Measurements from ENCODE around the gene ZMIZ2. TPM values are rescaled to one million over a fixed set of nuclear protein-coding genes. Genes with fewer than 3 reads are reported as not detected.

ZMIZ2 gene
- total RNA-seq, 4 donors from 2014 or later = 12.4 to 36.0 (median 28.4) TPM

DNA sequence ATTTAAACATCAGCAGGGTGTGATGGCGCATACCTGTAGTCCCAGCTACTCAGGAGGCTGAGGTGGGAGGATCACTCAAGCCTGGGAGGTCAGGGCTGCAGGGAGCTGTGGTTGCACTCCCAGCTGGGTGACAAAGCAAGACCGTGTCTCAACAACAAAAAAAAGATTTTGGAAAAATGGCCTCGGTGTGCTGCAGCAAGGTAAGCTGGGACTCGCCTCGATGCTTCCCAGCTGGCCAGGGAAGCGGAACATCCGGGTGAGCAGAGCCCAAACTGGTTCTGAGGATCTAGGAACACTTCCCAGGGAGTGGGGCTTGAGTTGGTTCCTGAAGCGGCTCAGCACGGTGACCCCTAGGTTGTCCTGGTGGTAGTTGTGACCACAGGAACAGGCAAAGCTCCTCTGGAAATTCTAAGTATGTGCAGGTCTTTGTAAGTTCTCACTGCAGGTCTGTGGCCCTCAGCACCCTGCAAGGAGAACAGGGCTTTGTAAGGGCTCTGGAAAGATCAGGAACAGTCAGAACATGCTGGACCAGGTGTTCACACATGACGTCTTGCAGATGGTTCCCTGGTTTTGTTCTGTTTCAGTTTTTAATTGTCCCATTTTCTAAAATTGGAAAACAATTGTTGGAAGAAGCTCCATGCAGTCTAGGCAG is 38.6 kb upstream of the ZMIZ2 start:
- DNase-seq (ENCODE audit: extremely low spot score) = no peak

DNA sequence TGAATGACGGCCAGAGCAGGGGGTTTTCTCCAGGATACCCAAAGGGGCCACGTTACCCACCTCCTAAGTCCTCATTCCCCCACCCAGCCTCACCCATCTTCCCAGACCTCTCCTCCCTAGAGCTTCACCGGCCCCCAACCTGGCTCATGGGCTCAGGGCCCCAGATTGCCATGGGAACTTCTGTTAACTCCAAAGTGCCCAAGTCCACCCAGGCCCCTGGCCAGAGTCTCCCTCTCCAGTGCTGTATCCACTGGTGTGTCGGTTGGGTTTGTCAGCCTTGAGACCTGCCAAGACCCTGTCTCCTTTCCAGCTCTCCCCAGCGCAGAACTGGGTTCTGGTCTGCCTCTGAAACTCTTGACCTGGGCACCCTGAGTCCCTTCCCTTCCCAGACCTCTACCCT is 37.1 kb upstream of the ZMIZ2 start:
- H3K4me1 ChIP-seq = peaks cover 0 to 6% (median 2%) of the 10 kb centered on the region in 4 donors
- DNase-seq (ENCODE audit: extremely low spot score) = no peak
- H3K27ac ChIP-seq (replicated peaks in 1 of 4) = no peak overlapping the region
- no peaks in the 10 kb centered on the region for H3K27me3 ChIP-seq
- WGBS = 64% methylated on average over 5 of the region's 5 CpGs
- no peak overlapping the region for H3K4me3 ChIP-seq
- no peaks in the 10 kb centered on the region for H3K9me3 ChIP-seq
- H3K36me3 ChIP-seq = peaks cover 27 to 43% (median 37%) of the 10 kb centered on the region in 4 donors
- intact Hi-C loops (cut with DNase I) = no loop called here
- no peak for TF ChIP-seq POLR2A (IDR thresholded peaks at IDR 0.05; ENCODE audit: low read depth)
- TF ChIP-seq EP300 (IDR thresholded peaks at IDR 0.05) = no peak
- TF ChIP-seq, protein P1, sequence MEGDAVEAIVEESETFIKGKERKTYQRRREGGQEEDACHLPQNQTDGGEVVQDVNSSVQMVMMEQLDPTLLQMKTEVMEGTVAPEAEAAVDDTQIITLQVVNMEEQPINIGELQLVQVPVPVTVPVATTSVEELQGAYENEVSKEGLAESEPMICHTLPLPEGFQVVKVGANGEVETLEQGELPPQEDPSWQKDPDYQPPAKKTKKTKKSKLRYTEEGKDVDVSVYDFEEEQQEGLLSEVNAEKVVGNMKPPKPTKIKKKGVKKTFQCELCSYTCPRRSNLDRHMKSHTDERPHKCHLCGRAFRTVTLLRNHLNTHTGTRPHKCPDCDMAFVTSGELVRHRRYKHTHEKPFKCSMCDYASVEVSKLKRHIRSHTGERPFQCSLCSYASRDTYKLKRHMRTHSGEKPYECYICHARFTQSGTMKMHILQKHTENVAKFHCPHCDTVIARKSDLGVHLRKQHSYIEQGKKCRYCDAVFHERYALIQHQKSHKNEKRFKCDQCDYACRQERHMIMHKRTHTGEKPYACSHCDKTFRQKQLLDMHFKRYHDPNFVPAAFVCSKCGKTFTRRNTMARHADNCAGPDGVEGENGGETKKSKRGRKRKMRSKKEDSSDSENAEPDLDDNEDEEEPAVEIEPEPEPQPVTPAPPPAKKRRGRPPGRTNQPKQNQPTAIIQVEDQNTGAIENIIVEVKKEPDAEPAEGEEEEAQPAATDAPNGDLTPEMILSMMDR (IDR thresholded peaks at IDR 0.05) = no peak
- TF ChIP-seq POLR2AphosphoS5 (IDR thresholded peaks at IDR 0.05) = no peak

More for the DNA sequence above, 38.6 kb upstream of the ZMIZ2 start:
- peaks cover 27 to 44% (median 37%) of the 10 kb centered on the region in 4 donors for H3K36me3 ChIP-seq
- H3K4me1 ChIP-seq = peaks cover 0 to 6% (median 2%) of the 10 kb centered on the region in 4 donors
- H3K27ac ChIP-seq (replicated peaks in 1 of 4) = no peak overlapping the region
- intact Hi-C loops (cut with DNase I) = no loop called here
- no peak overlapping the region for H3K4me3 ChIP-seq
- WGBS = 86% methylated on average over 10 of the region's 10 CpGs
- TF ChIP-seq POLR2AphosphoS5 (IDR thresholded peaks at IDR 0.05) (no peak), POLR2A (IDR thresholded peaks at IDR 0.05; ENCODE audit: low read depth) (no peak)
- no peaks in the 10 kb centered on the region for H3K9me3 ChIP-seq
- H3K27me3 ChIP-seq = no peaks in the 10 kb centered on the region

DNA sequence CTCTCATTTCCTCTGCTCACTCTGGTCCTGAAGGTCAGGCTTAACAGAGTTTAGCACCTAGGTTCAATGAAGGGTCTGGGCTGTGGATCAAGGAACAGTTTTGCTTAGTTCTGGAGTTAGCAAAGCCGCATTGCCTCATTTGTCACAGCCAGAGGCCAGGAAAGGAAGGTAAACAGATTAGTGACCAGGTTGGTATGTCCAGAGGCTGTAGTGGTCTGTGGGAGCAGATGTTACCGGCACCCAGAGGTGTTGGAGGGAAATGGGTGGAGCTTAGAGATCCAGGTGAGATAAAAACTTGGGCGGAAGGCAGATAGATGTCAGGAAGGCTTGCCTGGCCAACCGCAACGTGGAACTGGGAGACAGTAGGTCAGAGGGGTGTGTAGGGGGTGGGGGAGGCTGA is 36.6 kb upstream of the ZMIZ2 start:
- H3K27ac ChIP-seq (replicated peaks in 1 of 4) = no peak overlapping the region
- WGBS = 58% methylated on average over 5 of the region's 5 CpGs
- peaks cover 0 to 6% (median 2%) of the 10 kb centered on the region in 4 donors for H3K4me1 ChIP-seq
- TF ChIP-seq, protein P1 (IDR thresholded peaks at IDR 0.05) = no peak
- TF ChIP-seq EP300 (IDR thresholded peaks at IDR 0.05) = no peak
- no peak for TF ChIP-seq POLR2A (IDR thresholded peaks at IDR 0.05; ENCODE audit: low read depth)
- TF ChIP-seq POLR2AphosphoS5 (IDR thresholded peaks at IDR 0.05) = no peak
- no peaks in the 10 kb centered on the region for H3K27me3 ChIP-seq
- peaks cover 27 to 39% (median 33%) of the 10 kb centered on the region in 4 donors for H3K36me3 ChIP-seq
- DNase-seq (ENCODE audit: extremely low spot score) = no peak
- no peaks in the 10 kb centered on the region for H3K9me3 ChIP-seq
- no peak overlapping the region for H3K4me3 ChIP-seq
- intact Hi-C loops (cut with DNase I) = no loop called here

DNA sequence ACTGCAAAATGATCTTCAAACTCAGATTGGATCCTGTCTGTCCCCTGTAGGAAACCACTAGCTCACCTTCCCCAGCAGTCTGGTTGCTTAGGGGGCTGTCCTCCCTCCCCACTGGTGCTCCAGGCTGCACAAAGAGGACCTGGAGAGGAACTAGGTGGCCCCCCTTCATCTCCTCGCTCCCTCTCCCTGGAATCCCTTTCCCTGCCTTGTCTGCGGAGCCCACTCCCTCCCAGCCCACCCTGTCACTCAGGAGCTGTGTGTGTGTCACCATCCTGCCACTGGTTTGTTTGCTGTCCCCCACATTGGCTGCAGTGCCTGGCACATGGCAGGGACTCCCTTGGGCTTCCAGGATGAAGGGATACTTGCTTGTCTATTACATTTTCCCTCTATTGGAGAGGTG is 35.5 kb upstream of the ZMIZ2 start:
- Histone ChIP-seq H3K4me3 (no peak overlapping the region), H3K27me3 (no peaks in the 10 kb centered on the region), H3K9me3 (no peaks in the 10 kb centered on the region), H3K27ac (replicated peaks in 1 of 4) (no peak overlapping the region), H3K4me1 (peaks cover 0 to 6% (median 2%) of the 10 kb centered on the region in 4 donors), H3K36me3 (peaks cover 17 to 27% (median 22%) of the 10 kb centered on the region in 4 donors)
- intact Hi-C loops (cut with DNase I) = no loop called here
- no peak for TF ChIP-seq POLR2A (IDR thresholded peaks at IDR 0.05; ENCODE audit: low read depth)
- TF ChIP-seq, protein P1 (IDR thresholded peaks at IDR 0.05) = no peak
- TF ChIP-seq EP300 (IDR thresholded peaks at IDR 0.05) = no peak
- TF ChIP-seq POLR2AphosphoS5 (IDR thresholded peaks at IDR 0.05) = no peak
- DNase-seq (ENCODE audit: extremely low spot score) = no peak
- WGBS = 90% methylated on average over 2 of the region's 2 CpGs

DNA sequence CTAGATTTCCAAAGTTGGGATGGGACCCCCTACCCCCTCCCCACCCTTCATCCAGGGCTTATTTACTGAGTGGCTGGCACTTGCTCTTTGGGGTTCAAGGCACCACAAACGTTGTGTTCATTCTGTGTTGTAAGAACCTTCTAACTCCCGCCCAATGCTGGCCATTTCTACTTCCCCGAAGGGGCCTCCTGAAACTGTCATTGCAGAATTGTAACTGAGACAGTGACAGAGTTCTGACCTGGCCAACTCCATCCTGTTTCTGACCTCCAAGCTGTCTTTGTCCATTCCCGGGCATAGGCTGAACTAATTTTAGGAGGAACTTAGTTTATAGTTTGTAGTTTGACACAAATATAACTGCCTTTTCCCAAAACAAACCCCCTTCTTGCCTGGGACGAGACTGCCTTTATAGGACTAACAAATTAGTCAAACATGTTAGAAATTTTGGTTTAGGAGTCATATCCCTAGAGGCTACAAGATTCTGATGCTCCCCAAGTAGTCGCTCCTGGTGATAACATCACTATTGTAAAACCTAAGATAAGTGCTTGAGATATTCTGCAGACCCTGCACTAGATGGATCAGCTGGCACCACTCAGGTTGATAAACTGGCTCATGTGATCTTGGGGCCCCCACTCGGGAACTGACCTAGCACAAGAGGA is 34.8 kb upstream of the ZMIZ2 start:
- Histone ChIP-seq H3K27me3 (no peaks in the 10 kb centered on the region), H3K36me3 (peaks cover 10 to 21% (median 15%) of the 10 kb centered on the region in 4 donors), H3K4me1 (peaks cover 0 to 6% (median 2%) of the 10 kb centered on the region in 4 donors), H3K9me3 (no peaks in the 10 kb centered on the region), H3K4me3 (no peak overlapping the region), H3K27ac (replicated peaks in 1 of 4) (no peak overlapping the region)
- DNase-seq (ENCODE audit: extremely low spot score) = no peak
- TF ChIP-seq, protein P1 (IDR thresholded peaks at IDR 0.05) = no peak
- TF ChIP-seq EP300 (IDR thresholded peaks at IDR 0.05) (no peak), POLR2AphosphoS5 (IDR thresholded peaks at IDR 0.05) (no peak), POLR2A (IDR thresholded peaks at IDR 0.05; ENCODE audit: low read depth) (no peak)
- intact Hi-C loops (cut with DNase I) = no loop called here
- 61% methylated on average over 7 of the region's 7 CpGs for WGBS

Measured in esophagus muscularis mucosa (tissue), 4 donors.